ENCODE data around the gene AHNAK2. TPM values are rescaled to one million over a fixed set of nuclear protein-coding genes. Genes with fewer than 3 reads are reported as not detected.
"Not testable (repeated sequence)": the region's sequence is repeated elsewhere in the genome, so short reads cannot be mapped to it uniquely, and the experiment has no call there.

The AHNAK2 gene
- total and polyA plus RNA-seq, 9 of the 15 experiments (the other 6 are each of a cell fraction or from before 2014, with no cell fraction given), result 0.04 to 0.09 (median 0.04) TPM; not detected in 6

DNA sequence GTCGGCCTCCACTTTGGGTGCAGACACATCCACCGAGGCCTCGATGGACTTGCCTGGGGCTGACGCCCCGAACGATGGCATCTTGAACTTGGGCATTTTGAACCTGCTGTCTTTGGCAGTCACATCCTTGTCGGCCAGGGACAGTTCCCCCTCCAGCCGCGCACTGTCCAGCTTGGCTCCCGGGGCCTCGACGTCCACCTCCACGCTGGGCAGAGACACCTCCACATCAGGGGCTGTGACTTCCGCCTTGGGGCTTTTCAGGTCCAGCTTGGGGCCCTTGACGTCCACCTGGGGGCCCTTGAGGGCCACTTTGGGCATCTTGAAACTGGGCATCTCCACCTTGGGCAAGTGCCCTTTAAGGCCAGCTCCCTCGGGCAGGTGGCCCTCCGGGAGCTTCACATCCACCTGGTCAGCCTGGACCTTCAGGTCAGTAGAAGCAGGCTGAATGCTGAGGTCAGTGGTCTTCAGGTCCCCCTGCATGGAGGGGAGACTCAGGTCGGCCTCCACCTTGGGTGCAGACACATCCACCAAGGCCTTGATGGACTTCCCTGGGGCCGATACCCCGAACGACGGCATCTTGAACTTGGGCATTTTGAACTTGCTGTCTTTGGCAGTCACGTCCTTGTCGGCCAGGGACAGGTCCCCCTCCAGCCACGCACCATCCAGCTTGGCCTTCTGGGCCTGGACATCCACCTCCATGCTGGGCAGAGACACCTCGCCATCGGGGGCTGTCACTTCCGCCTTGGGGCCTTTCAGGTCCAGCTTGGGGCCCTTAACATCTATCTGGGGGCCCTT lies 26.1 kb downstream of the AHNAK2 start:
- BruUV-seq (replicated peaks); H3K27ac ChIP-seq (ENCODE audit: extremely low read depth, low read depth, low read length); H3K9me1 ChIP-seq (ENCODE audit: control insufficient read depth, insufficient read depth, low read length); H3K9me3 ChIP-seq (replicated peaks; ENCODE audit: control insufficient read depth, insufficient read depth, low read depth, low read length); H3K79me2 ChIP-seq (ENCODE audit: control insufficient read depth, insufficient read depth, low read length); FAIRE-seq; POLR2A ChIA-PET; CTCF ChIA-PET (ENCODE audit: low intra/inter-chr PET ratio); intact Hi-C loops (cut with micrococcal nuclease); H3K4me3 ChIP-seq; DNase-seq (ENCODE audit: extremely low read depth in 1 of 4, low spot score in 3 of 4); in situ Hi-C loops (cut with MboI); H3K36me3 ChIP-seq (ENCODE audit: control insufficient read depth, insufficient read depth, low read length); H3K4me2 ChIP-seq (ENCODE audit: insufficient read depth, low read length); H2AFZ ChIP-seq (ENCODE audit: low read depth, low read length); ATAC-seq; H3K9ac ChIP-seq (ENCODE audit: insufficient read depth in 1 of 2, low read depth in 2 of 2, low read length in 2 of 2); H4K20me1 ChIP-seq (replicated peaks; ENCODE audit: control insufficient read depth, insufficient read depth, low read length); H3K4me1 ChIP-seq (replicated peaks in 1 of 2; ENCODE audit: control insufficient read depth in 2 of 2, insufficient read depth in 2 of 2, low read length in 2 of 2): not testable (repeated sequence)
- under 1% methylated on average over 18 of the region's 28 CpGs for WGBS (ENCODE audit: insufficient coverage, low coverage, missing lambda C conversion rate)
- H3K27me3 ChIP-seq (ENCODE audit: control insufficient read depth in 2 of 2, insufficient read depth in 2 of 2, low read length in 2 of 2), result peaks cover 11 to 64% of the 10 kb centered on the region in 2 experiments; a peak in 4 of 5 replicates

DNA sequence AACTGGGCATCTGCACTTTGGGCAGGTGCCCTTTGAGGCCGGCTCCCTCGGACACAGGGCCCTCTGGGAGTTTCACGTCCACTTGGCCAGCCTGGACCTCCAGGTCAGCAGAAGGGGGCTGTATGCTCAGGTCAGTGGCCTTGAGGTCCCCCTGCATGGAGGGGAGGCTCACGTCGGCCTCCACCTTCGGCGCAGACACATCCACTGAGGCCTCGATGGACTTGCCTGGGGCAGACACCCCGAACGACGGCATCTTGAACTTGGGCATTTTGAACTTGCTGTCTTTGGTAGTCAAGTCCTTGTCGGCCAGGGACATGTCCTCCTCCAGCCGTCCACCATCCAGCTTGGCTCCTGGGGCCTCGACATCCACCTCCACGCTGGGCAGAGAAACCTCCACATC lies 27.5 kb downstream of the AHNAK2 start:
- POLR2A ChIA-PET; H3K9ac ChIP-seq (ENCODE audit: insufficient read depth in 1 of 2, low read depth in 2 of 2, low read length in 2 of 2); H3K79me2 ChIP-seq (ENCODE audit: control insufficient read depth, insufficient read depth, low read length); H2AFZ ChIP-seq (ENCODE audit: low read depth, low read length); CTCF ChIA-PET (ENCODE audit: low intra/inter-chr PET ratio); H3K9me1 ChIP-seq (ENCODE audit: control insufficient read depth, insufficient read depth, low read length); ATAC-seq; H3K4me1 ChIP-seq (replicated peaks in 1 of 2; ENCODE audit: control insufficient read depth in 2 of 2, insufficient read depth in 2 of 2, low read length in 2 of 2); H3K9me3 ChIP-seq (replicated peaks; ENCODE audit: control insufficient read depth, insufficient read depth, low read depth, low read length); BruUV-seq (replicated peaks); intact Hi-C loops (cut with micrococcal nuclease); H3K36me3 ChIP-seq (ENCODE audit: control insufficient read depth, insufficient read depth, low read length); in situ Hi-C loops (cut with MboI); FAIRE-seq; H4K20me1 ChIP-seq (replicated peaks; ENCODE audit: control insufficient read depth, insufficient read depth, low read length); H3K27ac ChIP-seq (ENCODE audit: extremely low read depth, low read depth, low read length); DNase-seq (ENCODE audit: extremely low read depth in 1 of 4, low spot score in 3 of 4); H3K4me2 ChIP-seq (ENCODE audit: insufficient read depth, low read length); H3K4me3 ChIP-seq: not testable (repeated sequence)
- 0% methylated on average over 3 of the region's 15 CpGs for WGBS (ENCODE audit: insufficient coverage, low coverage, missing lambda C conversion rate)
- peaks cover 2 to 54% of the 10 kb centered on the region in 2 experiments; a peak in 4 of 5 replicates for H3K27me3 ChIP-seq (ENCODE audit: control insufficient read depth in 2 of 2, insufficient read depth in 2 of 2, low read length in 2 of 2)

All from K562 (cell line).